ENCODE measurements around the gene AQP6. TPM values are rescaled to one million over a fixed set of nuclear protein-coding genes. Genes with fewer than 3 reads are reported as not detected.

The AQP6 gene
- total RNA-seq = under 1 TPM in 4 of 6 donors, not detected in 2; 0.06 to 0.39 (median 0.24) TPM

- no peak within 1 kb of the TSS for H3K4me3 ChIP-seq
- H3K27me3 ChIP-seq = no peaks in the 10 kb centered on the region
- no peak for DNase-seq
- no peak for TF ChIP-seq POLR2AphosphoS5 (IDR thresholded peaks at IDR 0.05)
- H3K9me3 ChIP-seq = no peaks in the 10 kb centered on the region
- peaks cover under 1 to 6% (median 3%) of the 10 kb centered on the region in 4 donors for H3K4me1 ChIP-seq
- H3K36me3 ChIP-seq = no peaks in the 10 kb centered on the region
- no peak for ATAC-seq (ENCODE audit: low FRiP score in 2 of 2)
- 86 to 88% methylated on average over 10 to 18 of the region's 18 CpGs for WGBS, 2 donors
- no peak within 1 kb of the TSS for H3K27ac ChIP-seq
These were observed at the start of gene AQP6 for GRCh38 chr12:49972641-49973360. Gene AQP6 (plus strand): TSS chr12:49972947. CDS start chr12:49973174, 227 bp downstream.

- ATAC-seq (ENCODE audit: low FRiP score in 2 of 2) (no peak), DNase-seq (peak in 1 of 2 donors; percentile 7)
- Histone ChIP-seq H3K4me1 (peaks cover 0 to 11% (median 4%) of the 10 kb centered on the region in 4 donors), H3K36me3 (no peaks in the 10 kb centered on the region), H3K27me3 (no peaks in the 10 kb centered on the region), H3K4me3 (no peak overlapping the region), H3K9me3 (no peaks in the 10 kb centered on the region), H3K27ac (no peak overlapping the region)
- 84 to 89% methylated on average over 7 of the region's 7 CpGs for WGBS, 2 donors
- no peak for TF ChIP-seq CTCF (IDR thresholded peaks at IDR 0.05)
- TF ChIP-seq POLR2A (IDR thresholded peaks at IDR 0.05) = no peak
- TF ChIP-seq EP300 (IDR thresholded peaks at IDR 0.05) = no peak
- TF ChIP-seq POLR2AphosphoS5 (IDR thresholded peaks at IDR 0.05) = no peak
These were observed 49.6 kb upstream of the AQP6 start for GRCh38 chr12:49923035-49923644.

GRCh38 chr12:49923880-49924556, 48.7 kb upstream of the AQP6 start:
- Histone ChIP-seq H3K9me3 (no peaks in the 10 kb centered on the region), H3K27ac (no peak overlapping the region), H3K4me1 (peaks cover 0 to 11% (median 4%) of the 10 kb centered on the region in 4 donors), H3K27me3 (no peaks in the 10 kb centered on the region), H3K4me3 (no peak overlapping the region), H3K36me3 (no peaks in the 10 kb centered on the region)
- TF ChIP-seq POLR2AphosphoS5 (IDR thresholded peaks at IDR 0.05) = no peak
- TF ChIP-seq CTCF (IDR thresholded peaks at IDR 0.05) = no peak
- no peak for TF ChIP-seq POLR2A (IDR thresholded peaks at IDR 0.05)
- TF ChIP-seq EP300 (IDR thresholded peaks at IDR 0.05) = no peak
- peak in 1 of 2 donors; percentile 15 for DNase-seq
- ATAC-seq (ENCODE audit: low FRiP score in 2 of 2) = no peak
- 87 to 89% methylated on average over 15 of the region's 15 CpGs for WGBS, 2 donors

GRCh38 chr12:49924628-49925246, 48.0 kb upstream of the AQP6 start:
- 92 to 96% methylated on average over 7 of the region's 7 CpGs for WGBS, 2 donors
- DNase-seq = no peak

More at GRCh38 chr12:49924628-49925246, 48.0 kb upstream of the AQP6 start:
- H3K9me3 ChIP-seq = no peaks in the 10 kb centered on the region
- TF ChIP-seq POLR2A (IDR thresholded peaks at IDR 0.05) = no peak
- TF ChIP-seq EP300 (IDR thresholded peaks at IDR 0.05) = no peak
- no peak for TF ChIP-seq POLR2AphosphoS5 (IDR thresholded peaks at IDR 0.05)
- no peak for TF ChIP-seq CTCF (IDR thresholded peaks at IDR 0.05)
- no peak overlapping the region for H3K4me3 ChIP-seq
- H3K27me3 ChIP-seq = no peaks in the 10 kb centered on the region
- ATAC-seq (ENCODE audit: low FRiP score in 2 of 2) = no peak
- H3K36me3 ChIP-seq = no peaks in the 10 kb centered on the region
- no peak overlapping the region for H3K27ac ChIP-seq
- peaks cover 0 to 10% (median 4%) of the 10 kb centered on the region in 4 donors for H3K4me1 ChIP-seq
